HCEC 1CT (cell line): ENCODE data around the gene RIN2.
A peak's percentile ranks its signal among the peaks of the same experiment; 100 is the strongest.
"Not testable (repeated sequence)": the region's sequence is repeated elsewhere in the genome, so short reads cannot be mapped to it uniquely, and the experiment has no call there.

ENCODE experiments used
- DNase-seq: peaks from one replicate; pipeline ENCODE4 v3.0.0-alpha.2; 2017

Gene RIN2

GRCh38 chr20:19738951-19739350 is 19.1 kb upstream of the RIN2 start:
- DNase-seq: no peak

- no peak for DNase-seq
These were observed 18.7 kb upstream of the RIN2 start for GRCh38 chr20:19739351-19739750.

- DNase-seq: no peak
These were observed 17.5 kb upstream of the RIN2 start for GRCh38 chr20:19740512-19740911.

- DNase-seq: no peak
These were observed 16.1 kb upstream of the RIN2 start for GRCh38 chr20:19741924-19742323.

- DNase-seq: no peak
These were observed 15.0 kb upstream of the RIN2 start for GRCh38 chr20:19742974-19743639.

- no peak for DNase-seq
These were observed 14.4 kb upstream of the RIN2 start for GRCh38 chr20:19743640-19743995.

GRCh38 chr20:19745106-19745505 is 13.0 kb upstream of the RIN2 start:
- no peak for DNase-seq

GRCh38 chr20:19745584-19745983 is 12.5 kb upstream of the RIN2 start:
- DNase-seq: no peak

GRCh38 chr20:19746396-19746795 is 11.7 kb upstream of the RIN2 start:
- no peak for DNase-seq

- DNase-seq: no peak
These were observed 10.2 kb upstream of the RIN2 start for GRCh38 chr20:19747903-19748302.

- no peak for DNase-seq
These were observed 9.4 kb upstream of the RIN2 start for GRCh38 chr20:19748681-19749080.

- no peak for DNase-seq
These were observed 8.4 kb upstream of the RIN2 start for GRCh38 chr20:19749618-19750071.

- no peak for DNase-seq
These were observed 7.9 kb upstream of the RIN2 start for GRCh38 chr20:19750101-19750606.

GRCh38 chr20:19750907-19751636 is 7.0 kb upstream of the RIN2 start:
- no peak for DNase-seq

- not testable (repeated sequence) for DNase-seq
These were observed 3.9 kb upstream of the RIN2 start for GRCh38 chr20:19754201-19754600.

GRCh38 chr20:19756761-19757486 is 1.1 kb upstream of the RIN2 start:
- no peak for DNase-seq

GRCh38 chr20:19757487-19758132 is 448 bp upstream of the RIN2 start:
- DNase-seq: peak; percentile 68

- DNase-seq: no peak
These were observed 658 bp downstream of the RIN2 start for GRCh38 chr20:19758501-19759331.

GRCh38 chr20:19760371-19760721 is 2.3 kb downstream of the RIN2 start:
- DNase-seq: no peak

GRCh38 chr20:19761326-19761725 is 3.3 kb downstream of the RIN2 start:
- no peak for DNase-seq

GRCh38 chr20:19761841-19762240 is 3.8 kb downstream of the RIN2 start:
- no peak for DNase-seq

- DNase-seq: no peak
These were observed 6.1 kb downstream of the RIN2 start for GRCh38 chr20:19764207-19764606.
